HG03442 (cell line): ENCODE data around the gene RPL39L.

ENCODE experiments used
- ATAC-seq: cut with Tn5 transposase; IDR thresholded peaks from one replicate; pipeline ENCODE4 v1.9.1; 2021; ENCODE audit warnings: mild to moderate bottlenecking, moderate library complexity; ENCODE audit not compliant: unreplicated experiment

Gene RPL39L

DNA sequence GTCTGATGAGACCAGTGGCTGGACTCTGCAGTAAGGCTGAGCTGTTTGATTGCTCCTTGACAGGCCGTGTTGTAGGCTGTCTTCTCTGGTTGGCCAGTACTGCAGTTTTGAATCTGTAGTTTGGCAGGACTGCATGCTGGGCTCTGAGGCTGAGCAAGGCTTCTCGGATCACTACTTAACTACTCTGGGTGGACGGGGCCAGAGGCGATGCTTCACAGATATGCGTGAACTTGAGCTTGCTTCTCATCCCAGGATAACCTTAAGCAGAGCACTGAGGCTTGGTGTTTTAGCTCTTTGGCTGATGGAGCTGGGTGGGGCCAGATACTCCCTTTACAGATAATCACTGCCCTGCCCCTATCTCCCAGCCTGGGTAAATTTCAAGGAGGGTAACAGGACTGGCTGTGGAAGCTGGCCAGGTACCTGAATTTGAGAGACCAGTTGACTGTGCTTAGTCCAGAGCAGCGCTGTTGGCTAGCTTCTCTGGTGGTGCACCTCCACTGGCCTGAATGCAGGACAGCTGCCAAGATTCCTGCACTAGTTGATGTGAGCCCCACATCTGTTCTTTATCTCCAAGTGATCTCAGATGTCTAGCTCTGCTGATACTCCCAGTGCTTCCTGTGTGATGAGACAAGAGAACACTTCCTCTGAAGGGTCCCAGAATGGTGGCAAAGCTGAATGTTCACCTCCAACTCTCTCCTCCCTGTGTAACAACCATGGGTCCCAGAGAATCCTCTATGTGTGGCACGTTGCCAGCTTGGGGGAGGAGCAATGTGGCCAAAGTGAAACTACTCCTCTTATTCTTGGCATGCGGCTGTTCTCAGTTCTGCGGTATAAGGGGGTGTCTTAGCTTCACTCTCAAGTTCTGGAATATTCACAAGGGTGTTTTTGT, 37.9 kb downstream of the RPL39L start:
- ATAC-seq: peak; percentile 52

DNA sequence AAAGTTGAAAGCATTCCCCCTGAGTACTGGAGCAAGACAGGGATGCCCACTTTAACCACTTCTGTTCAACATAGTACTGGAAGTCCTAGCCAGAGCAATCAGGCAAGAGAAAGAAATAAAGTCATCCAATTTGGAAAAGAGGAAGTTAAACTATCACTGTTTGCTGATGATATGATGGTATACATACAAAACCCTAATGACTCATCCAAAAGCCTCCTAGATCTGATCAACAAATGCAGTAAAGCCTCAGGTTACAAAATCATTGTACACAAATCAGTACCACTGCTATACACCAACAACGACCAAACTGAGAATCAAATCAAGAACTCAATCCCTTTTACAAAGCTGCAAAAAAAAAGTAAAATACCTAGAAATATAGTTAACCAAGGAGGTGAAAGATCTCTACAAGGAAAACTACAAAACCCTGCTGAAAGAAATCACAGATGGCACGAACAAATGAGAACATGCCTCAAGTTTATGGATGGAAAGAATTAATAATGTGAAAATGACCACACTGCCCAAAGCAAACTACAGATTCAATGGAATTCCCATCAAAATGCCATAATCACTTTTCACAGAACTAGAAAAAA, 40.3 kb downstream of the RPL39L start:
- peak; percentile 59 for ATAC-seq

DNA sequence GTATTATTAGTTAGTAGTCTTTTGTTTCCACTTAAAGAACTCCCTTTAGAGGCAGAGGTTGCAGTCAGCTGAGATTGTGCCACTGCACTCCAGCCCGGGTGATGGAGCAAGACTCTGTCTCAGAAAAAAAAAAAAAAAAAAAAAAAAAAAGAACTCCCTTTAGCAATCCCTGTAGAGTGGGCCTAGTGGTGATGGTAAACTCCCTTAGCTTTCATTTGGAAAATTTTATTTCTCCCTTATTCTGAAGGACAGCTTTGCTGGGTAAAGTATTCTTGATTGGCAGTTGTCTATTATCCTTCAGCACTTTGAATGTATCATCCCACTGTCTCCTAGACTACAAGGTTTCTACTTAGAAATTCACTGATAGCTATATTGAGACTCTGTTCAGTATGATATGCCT, 46.0 kb downstream of the RPL39L start:
- no peak for ATAC-seq

DNA sequence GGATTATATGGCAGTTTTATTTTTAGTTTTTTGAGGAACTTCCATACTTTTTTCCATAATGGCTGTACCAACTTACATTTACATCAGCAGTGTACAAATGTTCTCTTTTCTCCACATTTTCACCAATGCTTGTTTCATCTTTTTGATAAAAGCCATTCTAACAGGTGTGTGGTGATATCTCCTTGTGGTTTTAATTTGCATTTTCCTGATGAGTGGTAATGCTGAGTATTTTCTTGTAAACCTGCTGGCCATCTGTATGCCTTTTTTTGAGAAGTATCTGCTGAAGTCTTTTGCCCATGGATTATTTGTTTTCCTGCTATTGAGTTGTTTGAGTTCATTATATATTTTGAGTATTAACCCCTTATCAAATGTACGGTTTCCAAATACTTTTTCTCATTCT, 50.6 kb downstream of the RPL39L start:
- no peak for ATAC-seq

DNA sequence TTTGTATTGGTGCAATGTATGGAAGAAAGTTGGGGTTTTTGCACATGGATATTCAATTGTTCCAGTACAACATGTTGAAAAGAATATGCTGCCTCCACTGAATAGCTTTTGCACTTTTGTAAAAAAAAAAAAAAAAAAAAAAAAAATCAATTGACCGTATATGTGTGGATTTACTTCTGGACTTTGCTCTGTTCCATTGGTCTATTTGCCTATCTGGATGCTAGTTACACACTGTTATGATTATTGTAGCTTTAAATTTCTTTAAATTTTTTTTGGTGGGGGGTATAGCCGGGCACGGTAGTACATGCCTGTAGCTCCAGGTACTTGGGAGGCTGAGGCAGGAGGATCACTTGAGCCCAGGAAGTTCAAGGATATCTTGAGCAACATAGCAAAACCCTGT, 52.5 kb downstream of the RPL39L start:
- ATAC-seq: no peak

DNA sequence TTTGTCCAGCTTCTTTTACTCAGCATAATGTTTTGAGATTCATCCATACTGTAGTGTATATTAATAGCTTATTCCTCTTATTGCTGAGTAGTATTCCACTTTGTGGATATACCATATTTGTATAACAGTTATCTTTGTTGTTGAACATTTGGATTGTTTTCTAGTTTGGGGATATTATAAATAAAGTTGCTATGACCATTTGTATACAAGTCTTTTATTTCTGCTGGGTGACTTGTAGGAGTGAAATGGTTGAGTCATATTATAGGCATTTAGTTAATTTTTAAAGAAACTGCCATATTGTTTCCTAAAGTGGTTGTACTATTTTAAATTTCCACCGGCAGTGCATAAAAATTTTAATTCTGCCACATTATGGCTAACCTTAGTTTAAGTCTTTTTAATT, 53.4 kb downstream of the RPL39L start:
- no peak for ATAC-seq

DNA sequence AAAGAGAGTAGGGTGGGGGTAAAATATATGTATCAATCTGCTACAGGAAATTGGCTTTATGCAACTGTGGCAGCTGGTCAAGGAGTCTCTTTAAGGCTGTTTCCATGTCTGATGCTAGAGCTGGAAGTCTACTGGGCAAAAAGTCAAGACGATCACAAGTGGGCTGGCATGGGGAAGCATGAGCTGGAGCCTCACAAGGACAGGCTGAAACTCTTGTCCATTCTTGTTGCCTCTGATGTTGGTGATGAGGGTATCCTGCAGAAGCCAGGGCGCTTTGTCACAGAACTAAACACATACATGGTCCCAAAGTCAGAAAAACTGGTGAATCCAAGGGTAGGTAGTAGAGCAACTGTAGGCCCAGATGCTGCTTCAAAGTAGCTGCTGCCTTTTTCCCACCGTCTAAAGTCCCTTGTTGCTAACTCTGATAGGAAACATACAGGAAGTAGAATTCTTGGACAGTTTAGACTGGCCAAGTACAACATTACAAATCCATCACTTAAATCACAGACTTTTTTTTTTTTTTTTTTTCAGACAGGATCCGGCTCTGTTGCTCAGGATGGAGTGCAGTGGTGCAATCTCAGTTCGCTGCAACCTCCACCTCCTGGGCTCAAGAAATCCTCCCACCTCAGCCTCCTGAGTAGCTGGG, 54.2 kb downstream of the RPL39L start:
- ATAC-seq: no peak

DNA sequence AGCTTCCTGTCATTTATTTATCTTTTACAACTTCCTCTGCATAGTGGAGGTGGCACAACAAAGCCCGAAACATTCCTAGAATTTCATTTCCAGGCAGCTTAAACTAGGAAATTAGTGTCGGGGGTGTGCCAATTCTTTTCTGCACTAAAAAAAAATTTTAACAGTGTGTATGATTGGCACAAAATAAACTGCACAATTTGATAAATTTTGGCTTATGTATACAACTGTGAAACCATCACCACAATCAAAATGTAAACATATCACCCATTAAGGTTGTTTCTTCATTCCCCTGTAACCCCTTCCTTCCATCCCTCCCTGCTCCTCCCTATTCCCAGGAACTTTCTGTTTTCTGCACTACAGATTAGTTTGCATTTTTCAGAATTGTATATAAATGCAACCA, 54.7 kb downstream of the RPL39L start:
- ATAC-seq: no peak

DNA sequence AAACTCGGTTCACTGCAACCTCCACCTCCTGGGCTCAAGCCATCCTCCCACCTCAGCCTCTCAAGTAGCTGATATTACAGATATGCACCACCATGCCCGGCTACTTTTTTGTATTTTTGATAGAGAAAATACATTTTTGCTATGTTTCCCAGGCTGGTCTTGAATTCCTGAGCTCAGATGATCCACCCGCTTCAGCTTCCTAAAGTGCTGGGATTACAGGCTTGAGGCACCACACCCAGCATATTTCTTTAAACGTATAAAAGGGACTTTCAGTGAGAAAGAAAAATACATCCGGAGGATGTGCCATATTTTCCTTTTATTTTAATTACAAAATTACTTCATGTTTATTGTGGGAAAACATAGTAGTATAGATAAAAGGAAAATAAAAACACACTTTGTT, 55.2 kb downstream of the RPL39L start:
- ATAC-seq: no peak

DNA sequence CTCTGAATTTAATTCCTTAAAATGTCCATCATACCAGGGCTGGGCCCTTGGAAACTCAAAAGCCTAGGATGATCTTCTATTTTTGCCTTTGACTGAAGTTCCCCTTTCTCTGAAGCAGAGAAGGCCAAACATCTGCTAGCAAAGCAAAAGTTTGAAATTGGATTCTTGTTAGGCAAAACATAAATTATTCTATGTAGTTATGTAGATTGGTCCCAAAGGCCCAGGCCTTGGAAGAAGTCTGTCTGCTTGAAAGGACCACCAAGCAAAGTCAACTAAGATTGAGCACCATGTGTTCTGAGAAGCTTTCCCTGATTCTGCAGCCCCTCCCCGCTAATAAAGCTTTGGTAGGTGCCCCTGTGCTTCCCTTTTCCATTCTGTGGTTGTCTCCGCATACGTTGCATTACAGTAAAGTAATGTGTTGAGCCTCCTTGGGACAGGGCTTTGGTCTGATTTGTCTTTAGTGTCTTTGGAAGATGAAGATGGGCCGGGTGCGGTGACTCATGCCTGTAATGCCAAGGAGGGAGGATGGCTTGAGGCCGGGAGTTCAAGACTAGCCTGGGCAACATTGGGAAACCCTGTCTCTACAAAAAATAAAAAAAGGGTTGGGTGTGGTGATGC, 56.4 kb downstream of the RPL39L start:
- ATAC-seq: no peak

DNA sequence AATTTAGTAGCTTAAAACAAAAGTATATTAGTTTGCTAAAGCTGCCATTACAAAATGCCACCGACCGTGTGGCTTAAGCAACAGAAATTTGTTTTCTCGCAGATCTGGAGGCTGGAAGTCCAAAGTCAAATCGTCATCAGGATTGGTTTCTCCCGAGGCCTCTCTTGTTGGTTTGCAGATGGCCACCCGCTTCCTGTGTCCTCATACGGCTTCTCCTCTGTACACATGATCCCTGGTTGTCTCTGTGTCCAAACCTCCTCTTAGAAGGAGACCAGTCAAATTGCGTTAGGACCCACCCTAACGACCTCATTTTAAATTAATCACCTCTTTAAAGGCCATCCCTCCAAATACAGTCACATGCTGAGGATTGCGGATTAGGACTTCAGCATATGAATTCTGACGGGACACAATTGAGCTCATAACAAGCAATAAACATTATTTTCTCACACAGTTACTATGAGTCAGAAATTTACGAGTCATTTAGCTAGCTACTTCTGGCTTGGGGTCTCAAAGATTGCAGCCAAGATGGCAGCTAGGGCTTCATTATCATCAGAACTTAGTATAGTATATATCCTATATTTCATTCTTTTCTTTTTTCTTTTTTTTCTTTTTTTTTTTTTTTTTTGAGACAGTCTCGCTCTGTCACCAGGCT, 58.4 kb downstream of the RPL39L start:
- ATAC-seq: no peak

DNA sequence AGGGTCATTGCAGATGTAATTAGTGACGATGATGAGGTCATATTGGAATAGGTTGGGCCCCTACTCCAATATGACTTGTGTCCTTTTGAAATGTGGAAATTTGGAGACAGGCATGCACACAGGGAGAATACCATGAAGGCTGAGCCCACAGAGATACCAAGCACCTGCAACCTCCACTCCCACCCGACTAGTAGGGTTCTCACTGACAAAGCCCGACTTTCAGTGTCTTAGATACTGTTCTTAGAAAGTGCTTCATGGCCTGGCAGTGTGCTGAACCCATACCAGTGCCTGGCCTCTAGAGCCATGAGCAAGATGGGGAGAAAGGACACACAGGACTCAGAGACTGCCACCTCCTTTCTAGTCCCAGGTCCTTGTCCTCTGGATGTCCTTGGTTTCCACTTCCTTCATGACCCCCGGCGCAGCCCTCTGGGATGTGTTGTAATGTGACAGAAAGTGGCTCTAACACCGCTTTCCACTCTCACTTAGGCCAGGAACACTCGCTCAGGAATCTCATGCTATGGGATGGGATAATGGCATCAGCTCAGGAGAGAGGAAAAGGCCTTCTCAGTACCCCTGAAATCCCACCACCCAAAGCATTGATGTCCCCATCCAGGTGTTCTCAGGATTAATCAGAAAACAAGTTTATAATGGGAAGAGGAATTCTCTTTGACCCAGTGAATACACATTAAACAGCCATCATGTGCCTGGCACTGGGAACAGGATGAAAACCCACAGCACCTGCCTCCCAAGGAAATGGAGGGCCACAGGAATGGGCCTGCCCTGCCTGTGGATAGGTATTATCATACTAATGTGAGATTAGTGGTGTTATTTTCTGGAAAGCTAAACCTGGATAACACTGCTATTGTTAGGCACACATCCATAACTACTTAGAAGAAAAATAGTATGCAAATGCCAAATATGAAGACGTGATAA, 59.9 kb downstream of the RPL39L start:
- no peak for ATAC-seq

DNA sequence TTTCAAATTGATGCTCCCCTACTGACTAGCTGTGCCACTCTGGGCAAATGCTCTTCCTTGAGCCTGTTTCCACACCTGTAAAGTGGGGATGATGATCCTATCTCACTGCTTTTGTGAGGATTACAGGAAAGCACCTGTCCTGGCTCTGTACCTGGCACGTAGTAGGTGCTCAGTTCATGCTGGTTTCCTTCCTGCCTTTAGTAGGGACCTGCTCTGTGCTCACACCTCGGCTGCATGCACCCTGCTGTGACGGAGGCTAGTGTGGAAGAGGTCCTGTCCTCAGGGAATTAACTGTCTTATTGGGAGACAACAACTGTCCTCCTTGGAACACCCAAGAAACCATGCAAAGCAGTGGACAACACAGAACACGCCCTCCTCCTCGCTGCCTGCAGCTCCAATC, 61.8 kb downstream of the RPL39L start:
- no peak for ATAC-seq

DNA sequence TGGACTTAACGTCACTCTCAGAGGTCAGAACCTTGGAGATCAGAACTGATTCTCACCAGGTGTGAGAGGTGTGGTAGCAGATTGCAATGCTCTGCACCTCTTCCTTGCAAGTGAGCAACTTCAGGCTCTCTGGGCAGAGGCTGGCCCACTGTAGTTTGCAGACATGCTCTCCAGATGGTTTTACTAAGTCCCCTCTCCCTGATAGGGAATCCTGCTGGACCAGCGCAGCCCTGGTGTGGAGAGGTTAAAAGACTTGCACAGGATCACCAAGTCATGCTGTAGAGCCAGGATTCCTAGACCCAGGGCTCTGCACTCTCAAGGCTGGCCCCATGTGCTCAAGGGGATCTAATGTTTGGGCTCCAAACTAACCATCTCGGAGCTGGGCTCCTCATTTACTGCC, 62.2 kb downstream of the RPL39L start:
- no peak for ATAC-seq

DNA sequence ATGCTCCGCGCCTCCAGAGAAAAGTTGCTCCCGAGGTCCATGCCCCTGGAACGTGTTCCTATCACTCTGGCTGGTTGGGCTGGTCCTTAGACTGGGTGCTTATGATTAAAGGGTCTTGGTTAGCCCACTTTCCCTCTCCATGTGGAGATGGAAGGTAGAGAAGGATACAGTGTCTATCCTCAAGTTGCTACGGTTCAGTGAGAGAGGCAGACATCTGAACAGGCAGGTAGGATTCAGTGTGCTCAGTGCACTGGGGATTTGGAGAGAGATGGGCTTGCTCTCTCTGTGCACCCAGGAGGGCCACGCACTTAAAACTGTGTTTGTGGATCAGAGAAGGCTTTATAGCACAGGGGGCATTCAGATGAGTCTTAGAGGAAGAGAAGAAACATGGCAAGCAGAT, 63.0 kb downstream of the RPL39L start:
- no peak for ATAC-seq

DNA sequence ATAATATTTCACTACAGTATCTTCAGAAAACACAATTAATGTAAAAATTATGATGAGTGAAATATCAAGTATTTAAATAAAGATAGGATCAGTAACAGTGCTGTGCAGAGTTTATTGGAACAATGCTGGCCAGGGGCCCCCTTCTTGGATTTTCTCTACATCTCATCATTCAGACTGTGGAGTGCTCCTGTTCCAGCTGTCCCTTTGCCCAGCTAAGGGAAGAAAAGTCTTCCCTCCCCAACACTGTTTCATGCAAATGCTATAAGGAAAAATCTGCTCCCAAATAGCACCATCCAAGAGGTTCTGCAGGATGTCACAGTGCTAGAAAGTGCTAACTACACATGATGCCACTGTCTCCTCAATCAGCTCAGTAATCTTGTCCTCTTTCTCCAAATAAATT, 64.5 kb downstream of the RPL39L start:
- ATAC-seq: no peak

DNA sequence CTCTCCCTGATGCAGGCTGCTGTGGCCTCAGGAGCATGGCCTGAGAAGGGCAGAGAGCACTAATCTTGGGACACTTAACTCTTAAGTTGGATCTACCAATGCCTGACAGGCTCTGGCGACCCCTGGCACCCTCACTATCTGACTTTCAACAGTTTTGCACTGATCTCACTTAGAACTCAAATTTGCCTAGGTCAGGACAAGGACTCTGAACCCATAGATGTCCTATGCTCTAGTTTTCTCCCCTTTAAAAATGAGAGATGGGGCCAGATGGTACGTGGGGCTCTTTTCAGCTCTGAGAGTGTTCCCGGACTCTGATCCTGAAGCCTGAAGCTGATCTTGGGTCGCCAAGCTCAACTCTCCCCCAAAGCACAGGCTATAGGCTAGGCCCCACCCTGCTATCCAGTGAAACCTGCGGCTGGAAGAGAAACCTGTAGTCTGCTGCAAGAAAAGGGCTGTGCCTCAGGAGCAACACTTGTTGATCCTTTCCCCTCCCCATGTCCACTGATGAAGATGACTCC, 65.7 kb downstream of the RPL39L start:
- no peak for ATAC-seq

DNA sequence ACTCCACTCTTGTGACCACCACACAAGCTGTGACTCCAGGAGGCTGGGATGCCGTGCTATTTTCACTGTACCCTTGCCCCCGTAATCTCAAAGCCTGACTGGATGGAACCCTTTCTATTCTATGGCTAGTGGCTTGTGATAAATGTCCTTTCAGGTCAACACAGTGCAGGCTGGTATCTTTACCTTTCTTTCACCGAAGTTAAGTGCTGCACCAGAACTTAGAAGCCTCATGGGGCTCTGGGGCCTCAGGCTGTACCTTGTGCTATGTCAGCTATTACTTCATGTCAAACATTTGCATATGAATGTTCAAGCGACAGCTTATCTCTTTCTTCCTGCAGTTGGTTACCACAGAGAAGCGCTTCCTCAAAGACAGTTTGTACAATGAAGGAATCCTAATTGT, 66.8 kb downstream of the RPL39L start:
- no peak for ATAC-seq

DNA sequence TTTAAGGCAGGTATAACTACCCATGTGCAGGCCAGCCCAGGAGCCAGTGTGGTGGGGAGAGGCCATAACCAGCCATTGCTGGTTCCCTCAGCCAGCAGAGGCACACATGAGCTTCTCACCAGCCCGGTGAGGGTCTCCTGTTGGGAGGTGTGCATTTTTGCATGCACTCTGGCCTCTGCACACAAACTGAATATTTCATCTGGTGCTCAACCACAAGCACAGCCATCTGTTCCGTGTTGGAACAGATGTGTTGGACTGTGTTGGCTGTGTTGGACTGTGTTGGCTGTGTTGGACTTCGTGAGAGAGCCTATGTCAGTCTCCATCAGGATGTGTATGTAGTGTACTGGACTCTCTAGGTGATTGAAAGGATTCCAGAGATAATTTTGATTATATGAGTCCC, 67.2 kb downstream of the RPL39L start:
- ATAC-seq: no peak
